HPDE6-E6E7 (cell line): ENCODE measurements around the gene PAPLN.
"Not testable (repeated sequence)": the region's sequence is repeated elsewhere in the genome, so short reads cannot be mapped to it uniquely, and the experiment has no call there.

ENCODE experiments used
- DNase-seq: peaks from one replicate; pipeline ENCODE4 v3.0.0; 2011; ENCODE audit warnings: missing footprints; ENCODE audit errors: extremely low spot score

The PAPLN gene

GRCh38 chr14:73237219-73237785 lies at the start of gene PAPLN:
Gene PAPLN (plus strand): TSS chr14:73237506. CDS start chr14:73239779, 2,273 bp downstream.
- no peak for DNase-seq

GRCh38 chr14:73188501-73188911 lies 48.8 kb upstream of the PAPLN start:
- DNase-seq: no peak

GRCh38 chr14:73189651-73190050 lies 47.7 kb upstream of the PAPLN start:
- DNase-seq: no peak

- DNase-seq: no peak
Measured at GRCh38 chr14:73191441-73191840, 45.9 kb upstream of the PAPLN start.

- not testable (repeated sequence) for DNase-seq
Measured at GRCh38 chr14:73194306-73194705, 43.0 kb upstream of the PAPLN start.

GRCh38 chr14:73198253-73198652 lies 39.1 kb upstream of the PAPLN start:
- DNase-seq: no peak

- no peak for DNase-seq
Measured at GRCh38 chr14:73203527-73203926, 33.8 kb upstream of the PAPLN start.

- no peak for DNase-seq
Measured at GRCh38 chr14:73207615-73208014, 29.7 kb upstream of the PAPLN start.

- no peak for DNase-seq
Measured at GRCh38 chr14:73208390-73208789, 28.9 kb upstream of the PAPLN start.

- no peak for DNase-seq
Measured at GRCh38 chr14:73208846-73209245, 28.5 kb upstream of the PAPLN start.

- DNase-seq: no peak
Measured at GRCh38 chr14:73209953-73210352, 27.4 kb upstream of the PAPLN start.

GRCh38 chr14:73211251-73212040 lies 25.9 kb upstream of the PAPLN start:
- DNase-seq: no peak

GRCh38 chr14:73216030-73216429 lies 21.3 kb upstream of the PAPLN start:
- DNase-seq: no peak

GRCh38 chr14:73217411-73217810 lies 19.9 kb upstream of the PAPLN start:
- DNase-seq: no peak

GRCh38 chr14:73220061-73220460 lies 17.2 kb upstream of the PAPLN start:
- no peak for DNase-seq

- DNase-seq: no peak
Measured at GRCh38 chr14:73220634-73221033, 16.7 kb upstream of the PAPLN start.

- no peak for DNase-seq
Measured at GRCh38 chr14:73221945-73222344, 15.4 kb upstream of the PAPLN start.

- DNase-seq: no peak
Measured at GRCh38 chr14:73223049-73223448, 14.3 kb upstream of the PAPLN start.

GRCh38 chr14:73225496-73225895 lies 11.8 kb upstream of the PAPLN start:
- DNase-seq: no peak

GRCh38 chr14:73227812-73228781 lies 9.2 kb upstream of the PAPLN start:
- DNase-seq: no peak

- DNase-seq: no peak
Measured at GRCh38 chr14:73230051-73230450, 7.3 kb upstream of the PAPLN start.
